ENCODE data around the gene NMT2.
"Not testable (repeated sequence)": the region's sequence is repeated elsewhere in the genome, so short reads cannot be mapped to it uniquely, and the experiment has no call there.

Gene NMT2

GRCh38 chr10:15168291-15168785 is at the start of gene NMT2:
Gene NMT2, minus strand, starts transcription at chr10:15168693. Its CDS starts 81 bp downstream, at chr10:15168612.
- DNase-seq (ENCODE audit: low spot score): peak; percentile 79

DNA sequence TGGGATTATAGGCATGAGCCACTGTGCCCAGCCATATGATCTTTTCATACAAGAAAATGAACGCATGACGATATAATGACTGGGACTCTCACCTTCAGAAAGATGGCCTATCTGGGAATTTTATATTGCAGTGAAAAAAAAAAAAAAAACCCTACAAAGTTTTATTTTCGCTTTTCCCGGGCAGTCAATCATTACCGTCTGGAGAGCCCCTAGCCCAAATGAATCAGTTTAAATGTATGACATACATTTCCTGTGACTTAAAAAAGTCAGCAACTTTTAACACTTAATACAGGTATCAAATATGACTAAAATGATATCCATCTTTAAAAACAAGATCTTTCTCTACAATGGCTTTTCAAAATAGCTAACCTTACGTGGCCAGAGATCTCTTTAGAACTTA is 48.2 kb upstream of the NMT2 start:
- no peak for DNase-seq (ENCODE audit: low spot score)

DNA sequence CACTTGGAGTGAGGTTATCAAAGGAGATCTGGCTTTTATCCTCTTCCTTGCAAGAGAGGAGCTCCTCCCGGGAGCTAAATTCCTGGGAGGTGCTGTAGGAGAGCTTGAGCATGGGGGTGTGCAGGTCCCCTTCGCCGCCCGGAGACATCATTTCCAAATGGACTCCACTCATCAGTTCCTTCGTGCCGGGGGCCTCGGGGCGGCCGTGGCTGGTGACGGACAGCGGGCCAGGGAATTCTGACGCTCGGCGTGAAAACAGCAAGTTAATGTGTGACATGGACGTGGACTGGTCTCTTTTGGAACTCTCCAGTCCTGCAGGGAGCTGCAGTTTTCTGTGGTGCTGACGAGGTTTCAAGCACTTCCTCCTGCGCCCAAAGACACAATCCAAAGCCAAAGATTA is 45.7 kb upstream of the NMT2 start:
- no peak for DNase-seq (ENCODE audit: low spot score)

DNA sequence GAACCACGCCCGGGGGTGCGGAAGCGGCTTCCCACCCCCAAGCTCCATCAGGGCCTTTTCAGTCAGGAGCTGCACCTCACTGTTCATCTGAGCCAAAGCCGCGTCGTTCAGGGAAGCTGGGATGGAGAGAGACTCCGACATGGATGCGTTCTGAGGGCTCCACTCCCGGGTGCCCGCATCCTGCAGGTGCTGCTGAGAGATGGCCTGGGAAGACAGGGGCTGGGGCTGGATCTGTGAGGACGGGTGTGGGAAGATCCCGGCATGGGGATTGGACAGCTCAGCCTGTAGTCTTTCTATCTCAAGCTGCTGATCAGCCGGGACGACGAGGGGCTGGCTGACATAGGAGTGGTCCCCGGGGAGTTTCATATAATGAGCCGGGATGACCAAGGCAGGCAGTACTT is 45.0 kb upstream of the NMT2 start:
- DNase-seq (ENCODE audit: low spot score): no peak

GRCh38 chr10:15211464-15211979 is 43.0 kb upstream of the NMT2 start:
- no peak for DNase-seq (ENCODE audit: low spot score)

- no peak for DNase-seq (ENCODE audit: low spot score)
Measured at GRCh38 chr10:15210521-15210920, 42.0 kb upstream of the NMT2 start.

GRCh38 chr10:15209827-15210509 is 41.5 kb upstream of the NMT2 start:
- peak; percentile 84 for DNase-seq (ENCODE audit: low spot score)

DNA sequence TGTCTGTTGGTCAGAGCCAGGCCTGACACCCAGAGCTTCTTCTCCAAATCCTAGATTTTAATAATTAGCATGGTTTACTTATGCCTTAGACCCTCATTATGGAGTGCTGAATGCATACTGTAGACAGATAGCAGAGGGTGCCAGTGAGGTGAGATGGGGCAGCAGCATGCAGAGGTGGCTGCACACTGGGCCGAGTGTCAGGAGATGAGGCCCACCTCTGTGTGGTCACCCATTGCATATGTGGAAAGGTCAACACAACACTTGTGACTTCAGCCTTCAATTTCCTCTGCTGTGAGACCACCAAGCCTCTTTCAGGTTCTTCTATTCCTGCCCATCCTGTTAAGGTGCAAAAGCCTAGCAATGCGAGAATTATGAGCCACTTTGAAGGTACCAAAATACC is 39.7 kb upstream of the NMT2 start:
- DNase-seq (ENCODE audit: low spot score): no peak

DNA sequence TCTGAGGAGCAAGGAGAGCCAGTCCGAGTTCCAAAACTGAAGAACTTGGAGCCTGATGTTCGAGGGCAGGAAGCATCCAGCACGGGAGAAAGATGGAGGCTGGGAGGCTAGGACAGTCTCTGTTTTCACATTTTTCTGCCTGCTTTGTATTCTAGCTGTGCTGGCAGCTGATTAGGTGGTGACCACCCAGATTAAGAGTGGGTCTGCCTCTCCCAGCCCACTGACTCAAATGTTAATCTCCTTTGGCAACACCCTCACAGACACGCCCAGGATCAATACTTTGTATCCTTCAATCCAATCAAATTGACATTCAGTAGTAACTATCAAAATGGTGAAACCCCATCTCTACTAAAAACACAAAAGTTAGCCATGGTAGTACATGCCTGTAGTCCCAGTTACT is 38.9 kb upstream of the NMT2 start:
- not testable (repeated sequence) for DNase-seq (ENCODE audit: low spot score)

GRCh38 chr10:15202639-15203038 is 34.1 kb upstream of the NMT2 start:
- DNase-seq (ENCODE audit: low spot score): no peak

DNA sequence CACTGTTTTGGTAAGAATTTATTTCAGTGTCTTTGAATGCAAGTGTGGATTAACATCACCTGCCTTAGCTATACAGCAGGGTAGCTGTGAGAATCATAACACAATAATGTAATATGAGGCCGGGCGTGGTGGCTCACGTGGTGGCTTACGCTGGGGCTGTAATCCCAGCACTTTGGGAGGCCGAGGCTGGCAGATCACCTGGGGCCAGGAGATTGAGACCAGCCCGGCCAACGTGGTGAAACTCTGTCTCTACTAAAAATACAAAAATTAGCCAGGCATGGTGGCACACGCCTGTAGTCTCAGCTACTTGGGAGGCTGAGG is 33.8 kb upstream of the NMT2 start:
- not testable (repeated sequence) for DNase-seq (ENCODE audit: low spot score)

DNA sequence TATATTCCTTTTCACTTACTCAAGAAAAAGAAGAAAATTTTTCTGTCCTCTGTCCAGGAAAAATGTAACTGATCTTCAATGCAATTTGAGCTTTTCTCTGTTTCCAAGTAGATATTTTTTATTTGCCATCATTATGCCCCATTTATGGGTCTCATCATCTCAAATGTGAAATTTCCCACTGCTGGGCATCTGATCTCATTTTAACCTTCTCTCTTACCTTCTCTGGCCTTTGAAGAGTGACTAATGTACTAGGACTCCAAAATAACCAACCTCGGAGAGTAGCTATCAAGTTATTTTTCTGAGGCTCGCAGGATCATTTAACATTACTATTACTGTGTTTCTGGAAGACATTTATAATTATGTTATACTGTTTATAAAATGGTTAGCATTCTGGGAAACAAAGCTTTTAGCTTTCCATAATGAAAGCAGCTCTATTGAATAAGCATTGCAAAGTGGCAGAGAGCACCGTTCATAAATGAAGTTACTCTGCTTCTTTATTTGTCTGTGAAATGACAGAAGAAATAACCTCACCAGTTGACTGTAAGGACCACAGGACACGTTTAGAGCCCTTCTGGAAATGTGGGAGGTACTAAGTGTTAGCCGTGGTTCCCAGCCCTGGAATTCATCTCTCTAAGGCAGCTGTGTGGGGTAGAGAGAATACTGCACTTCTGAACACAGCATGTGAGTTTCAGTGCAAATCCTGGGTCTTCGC is 33.3 kb upstream of the NMT2 start:
- no peak for DNase-seq (ENCODE audit: low spot score)

- DNase-seq (ENCODE audit: low spot score): no peak
Measured at GRCh38 chr10:15200626-15201025, 32.1 kb upstream of the NMT2 start.

GRCh38 chr10:15197911-15198310 is 29.4 kb upstream of the NMT2 start:
- DNase-seq (ENCODE audit: low spot score): no peak

GRCh38 chr10:15197276-15197675 is 28.8 kb upstream of the NMT2 start:
- DNase-seq (ENCODE audit: low spot score): no peak

DNA sequence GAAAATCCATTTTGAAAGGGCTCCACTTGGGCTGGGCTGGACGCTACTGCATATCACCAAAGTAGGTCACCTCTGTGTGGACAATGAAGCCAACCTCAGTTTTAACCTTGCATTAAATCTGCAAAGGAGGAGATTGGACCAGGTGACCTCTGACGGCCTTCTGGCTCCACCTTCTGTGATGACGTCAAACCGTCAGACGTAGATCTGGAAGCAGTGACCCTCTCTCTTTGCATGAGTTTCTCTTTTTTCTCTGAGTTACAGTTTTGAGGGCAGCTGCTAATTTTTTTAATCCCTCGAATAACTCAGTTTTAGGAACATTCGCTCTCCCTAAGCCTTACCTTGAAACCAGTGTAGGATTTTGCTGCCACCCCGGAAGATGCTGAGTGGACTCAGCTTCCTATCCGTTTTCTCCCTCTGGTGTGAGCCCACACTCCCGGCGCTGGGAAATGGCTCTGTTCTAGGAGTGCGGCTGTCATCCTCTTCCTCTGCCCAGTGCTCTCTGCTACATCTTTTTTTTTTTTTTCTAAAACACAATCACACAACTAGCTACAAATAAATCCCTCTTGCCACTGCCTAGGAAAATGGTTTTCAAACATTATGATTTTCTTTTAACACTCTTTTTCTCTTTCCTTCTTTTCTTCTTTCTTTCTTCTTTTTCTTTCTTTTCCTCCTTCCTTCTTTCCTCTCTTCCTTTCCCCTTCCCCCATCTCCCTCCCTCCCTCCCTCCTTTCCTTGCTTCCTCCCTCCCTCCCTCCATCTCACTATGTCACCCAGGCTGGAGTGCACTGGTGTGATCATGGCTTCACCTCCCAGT is 27.7 kb upstream of the NMT2 start:
- DNase-seq (ENCODE audit: low spot score): no peak

- no peak for DNase-seq (ENCODE audit: low spot score)
Measured at GRCh38 chr10:15189133-15189885, 20.8 kb upstream of the NMT2 start.

DNA sequence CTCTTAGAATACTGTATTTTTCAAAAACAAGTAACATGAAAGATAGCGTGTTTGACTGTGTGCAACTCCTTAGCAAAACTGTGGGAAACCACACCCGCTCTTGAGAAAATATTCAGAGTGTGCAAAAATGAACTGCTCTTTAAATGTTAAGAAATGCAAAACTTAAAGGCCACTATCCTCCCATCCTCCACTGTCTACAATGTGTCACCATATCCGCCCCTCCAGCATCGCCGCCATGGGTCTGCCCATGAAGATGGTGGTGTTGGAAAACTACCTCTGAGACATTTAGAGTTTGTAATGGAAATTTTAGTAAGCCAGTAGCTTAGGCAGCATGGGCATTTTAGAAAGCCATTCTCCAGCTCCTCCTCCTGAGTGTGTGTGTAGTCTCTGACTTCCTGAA is 20.1 kb upstream of the NMT2 start:
- DNase-seq (ENCODE audit: low spot score): no peak

DNA sequence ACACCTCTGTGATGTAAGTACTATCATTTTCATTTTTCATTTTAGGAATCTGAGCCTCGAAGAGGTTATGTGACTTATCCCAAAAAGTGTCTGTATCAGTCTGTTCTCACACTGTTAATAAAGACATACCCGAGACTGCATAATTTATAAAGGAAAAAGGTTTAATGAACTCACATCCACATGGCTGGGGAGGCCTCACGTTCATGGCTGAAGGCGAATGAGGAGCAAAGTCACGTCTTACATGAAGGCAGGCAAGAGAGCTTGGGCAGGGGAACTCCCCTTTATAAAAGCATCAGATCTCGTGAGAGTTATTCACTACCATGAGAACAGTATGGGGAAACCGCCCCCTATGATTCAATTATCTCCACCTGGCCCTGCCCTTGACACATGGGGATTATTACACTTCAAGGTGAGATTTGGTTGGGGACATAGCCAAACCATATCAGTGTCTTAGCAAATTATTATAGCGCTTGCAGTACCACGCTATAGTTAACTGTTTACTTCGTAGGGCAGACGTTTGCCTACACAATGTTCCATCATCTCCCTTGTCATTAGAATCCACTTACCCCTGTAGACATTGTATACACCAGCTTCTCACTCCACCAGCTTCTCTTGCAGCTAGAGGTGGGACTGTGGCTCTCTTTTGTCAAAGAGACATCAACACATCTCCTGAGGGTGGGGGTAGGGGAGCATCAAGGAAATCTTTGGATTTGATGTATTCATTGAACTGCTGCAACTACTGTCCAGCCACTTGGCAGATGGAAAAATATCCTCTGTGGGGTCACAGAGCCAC is 15.4 kb upstream of the NMT2 start:
- no peak for DNase-seq (ENCODE audit: low spot score)

GRCh38 chr10:15182540-15183207 is 14.2 kb upstream of the NMT2 start:
- no peak for DNase-seq (ENCODE audit: low spot score)
